GM12878 (cell line): ENCODE results near the gene RPUSD1.

ENCODE experiments used
- EZH2 ChIP-seq: IDR thresholded peaks from 2 replicates; pipeline ENCODE4 v1.6.1; 2012; ENCODE audit warnings: low read depth, mild to moderate bottlenecking, control low read depth, inconsistent platforms, low read length, borderline replicate concordance; ENCODE audit not compliant: control insufficient read depth
- KAT2A ChIP-seq: conservative IDR thresholded peaks from 2 replicates; pipeline ENCODE4 v1.6.1; 2011; ENCODE audit warnings: low read depth, low read length; ENCODE audit not compliant: control insufficient read depth
- MEF2A ChIP-seq: IDR thresholded peaks from 2 replicates; pipeline ENCODE4 v1.6.1; 2011; ENCODE audit warnings: low read depth, mild to moderate bottlenecking, low read length, moderate library complexity; ENCODE audit not compliant: insufficient read depth
- MXI1 ChIP-seq: fragments of 150-350 bp; IDR thresholded peaks from 2 replicates; pipeline ENCODE4 v1.6.1; 2011; ENCODE audit warnings: low read depth, mild to moderate bottlenecking, inconsistent platforms, low read length, improper control_type of control experiment
- POLR2A ChIP-seq: IDR thresholded peaks from 2 replicates; pipeline ENCODE4 v1.6.1; 2011; ENCODE audit warnings: low read depth, mild to moderate bottlenecking, low read length
- POLR2AphosphoS5 ChIP-seq: IDR thresholded peaks from 2 replicates; pipeline ENCODE4 v1.6.1; 2011; ENCODE audit warnings: mild to moderate bottlenecking, low read length, inconsistent platforms
- STAT1 ChIP-seq: fragments of 450-650 bp; conservative IDR thresholded peaks from 2 replicates; pipeline ENCODE4 v1.6.1; 2014; ENCODE audit warnings: antibody characterized with exemption, mild to moderate bottlenecking
- TF ChIP-seq, protein P1 (sequence below), 3 experiments: IDR thresholded peaks in 2 of 3; conservative IDR thresholded peaks in 1 of 3; 2 replicates each; pipeline ENCODE4 v1.5.1; 2011; ENCODE audit warnings: low read depth in 3 of 3, low read length in 3 of 3, mild to moderate bottlenecking in 3 of 3, control low read depth in 2 of 3, moderate library complexity in 2 of 3, inconsistent platforms in 1 of 3, mixed read lengths in 1 of 3; ENCODE audit not compliant: control insufficient read depth in 2 of 3, insufficient read depth in 1 of 3; ENCODE audit errors: extremely low read depth in 1 of 3
- TF ChIP-seq, protein P2 (sequence below): IDR thresholded peaks from 2 replicates; pipeline ENCODE4 v1.6.1; 2011; ENCODE audit warnings: low read depth, mild to moderate bottlenecking, low read length, moderate library complexity, borderline replicate concordance; ENCODE audit errors: extremely low read depth
- TF ChIP-seq, protein P3 (sequence below): fragments of 450-650 bp; formaldehyde crosslinking; IDR thresholded peaks from 2 replicates; pipeline ENCODE4 v1.5.0; 2022; ENCODE audit warnings: mild to moderate bottlenecking, missing genetic modification characterization

DNA sequence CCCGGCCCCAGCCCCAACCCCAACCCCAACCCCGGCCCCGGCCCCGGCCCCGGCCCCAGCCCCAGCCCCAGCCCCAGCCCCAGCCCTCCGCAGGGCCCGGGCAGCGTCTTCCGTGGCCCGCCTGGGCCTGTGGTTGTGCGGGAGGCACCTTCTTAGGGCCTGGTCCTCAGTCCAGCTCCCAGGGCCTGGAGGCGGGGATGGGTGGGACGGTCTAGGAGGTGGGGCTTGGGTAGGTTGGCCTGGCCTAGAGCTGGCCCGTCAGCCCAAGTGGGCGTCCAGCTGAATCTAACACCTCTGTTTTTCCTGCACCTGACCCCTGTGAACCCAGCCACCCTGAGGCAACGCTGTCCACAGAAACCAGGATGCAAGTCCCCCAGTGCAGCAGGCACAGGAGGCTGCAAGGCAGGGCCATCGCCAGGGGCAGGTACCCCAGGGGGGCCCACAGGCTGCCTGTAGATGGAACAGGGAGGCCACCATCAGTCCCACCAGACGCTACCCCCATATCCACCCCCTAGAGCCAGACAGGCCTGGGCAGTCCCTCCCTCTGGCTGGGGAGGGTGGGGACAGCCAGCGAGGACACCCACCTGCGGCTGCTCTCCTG lies 18.9 kb downstream of the RPUSD1 start:
- TF ChIP-seq POLR2A (no peak), EZH2 (no peak), MEF2A (no peak), KAT2A (no peak), MXI1 (no peak), STAT1 (no peak), POLR2AphosphoS5 (no peak)
- TF ChIP-seq, protein P1, sequence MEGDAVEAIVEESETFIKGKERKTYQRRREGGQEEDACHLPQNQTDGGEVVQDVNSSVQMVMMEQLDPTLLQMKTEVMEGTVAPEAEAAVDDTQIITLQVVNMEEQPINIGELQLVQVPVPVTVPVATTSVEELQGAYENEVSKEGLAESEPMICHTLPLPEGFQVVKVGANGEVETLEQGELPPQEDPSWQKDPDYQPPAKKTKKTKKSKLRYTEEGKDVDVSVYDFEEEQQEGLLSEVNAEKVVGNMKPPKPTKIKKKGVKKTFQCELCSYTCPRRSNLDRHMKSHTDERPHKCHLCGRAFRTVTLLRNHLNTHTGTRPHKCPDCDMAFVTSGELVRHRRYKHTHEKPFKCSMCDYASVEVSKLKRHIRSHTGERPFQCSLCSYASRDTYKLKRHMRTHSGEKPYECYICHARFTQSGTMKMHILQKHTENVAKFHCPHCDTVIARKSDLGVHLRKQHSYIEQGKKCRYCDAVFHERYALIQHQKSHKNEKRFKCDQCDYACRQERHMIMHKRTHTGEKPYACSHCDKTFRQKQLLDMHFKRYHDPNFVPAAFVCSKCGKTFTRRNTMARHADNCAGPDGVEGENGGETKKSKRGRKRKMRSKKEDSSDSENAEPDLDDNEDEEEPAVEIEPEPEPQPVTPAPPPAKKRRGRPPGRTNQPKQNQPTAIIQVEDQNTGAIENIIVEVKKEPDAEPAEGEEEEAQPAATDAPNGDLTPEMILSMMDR (IDR thresholded peaks at IDR 0.05 in 2 of 3, conservative IDR thresholded peaks at IDR 0.05 in 1 of 3; ENCODE audit: control insufficient read depth in 2 of 3, extremely low read depth in 1 of 3, insufficient read depth in 1 of 3, low read depth in 3 of 3, low read length in 3 of 3): no peak
- TF ChIP-seq, protein P2, sequence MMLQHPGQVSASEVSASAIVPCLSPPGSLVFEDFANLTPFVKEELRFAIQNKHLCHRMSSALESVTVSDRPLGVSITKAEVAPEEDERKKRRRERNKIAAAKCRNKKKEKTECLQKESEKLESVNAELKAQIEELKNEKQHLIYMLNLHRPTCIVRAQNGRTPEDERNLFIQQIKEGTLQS: no peak
- TF ChIP-seq, protein P3, sequence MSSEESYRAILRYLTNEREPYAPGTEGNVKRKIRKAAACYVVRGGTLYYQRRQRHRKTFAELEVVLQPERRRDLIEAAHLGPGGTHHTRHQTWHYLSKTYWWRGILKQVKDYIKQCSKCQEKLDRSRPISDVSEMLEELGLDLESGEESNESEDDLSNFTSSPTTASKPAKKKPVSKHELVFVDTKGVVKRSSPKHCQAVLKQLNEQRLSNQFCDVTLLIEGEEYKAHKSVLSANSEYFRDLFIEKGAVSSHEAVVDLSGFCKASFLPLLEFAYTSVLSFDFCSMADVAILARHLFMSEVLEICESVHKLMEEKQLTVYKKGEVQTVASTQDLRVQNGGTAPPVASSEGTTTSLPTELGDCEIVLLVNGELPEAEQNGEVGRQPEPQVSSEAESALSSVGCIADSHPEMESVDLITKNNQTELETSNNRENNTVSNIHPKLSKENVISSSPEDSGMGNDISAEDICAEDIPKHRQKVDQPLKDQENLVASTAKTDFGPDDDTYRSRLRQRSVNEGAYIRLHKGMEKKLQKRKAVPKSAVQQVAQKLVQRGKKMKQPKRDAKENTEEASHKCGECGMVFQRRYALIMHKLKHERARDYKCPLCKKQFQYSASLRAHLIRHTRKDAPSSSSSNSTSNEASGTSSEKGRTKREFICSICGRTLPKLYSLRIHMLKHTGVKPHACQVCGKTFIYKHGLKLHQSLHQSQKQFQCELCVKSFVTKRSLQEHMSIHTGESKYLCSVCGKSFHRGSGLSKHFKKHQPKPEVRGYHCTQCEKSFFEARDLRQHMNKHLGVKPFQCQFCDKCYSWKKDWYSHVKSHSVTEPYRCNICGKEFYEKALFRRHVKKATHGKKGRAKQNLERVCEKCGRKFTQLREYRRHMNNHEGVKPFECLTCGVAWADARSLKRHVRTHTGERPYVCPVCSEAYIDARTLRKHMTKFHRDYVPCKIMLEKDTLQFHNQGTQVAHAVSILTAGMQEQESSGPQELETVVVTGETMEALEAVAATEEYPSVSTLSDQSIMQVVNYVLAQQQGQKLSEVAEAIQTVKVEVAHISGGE (CRISPR knock-in tag): no peak
